GM12873 (cell line): ENCODE data around the gene RFPL2.

ENCODE experiments used
- CTCF ChIP-seq: IDR thresholded peaks from 2 replicates; pipeline ENCODE4 v1.5.1; 2012; ENCODE audit warnings: low read depth, mild to moderate bottlenecking, moderate library complexity, low read length, control low read depth; ENCODE audit not compliant: insufficient read depth; ENCODE audit errors: missing control alignments

The RFPL2 gene

GRCh38 chr22:32237906-32238305, 33.0 kb upstream of the RFPL2 start:
- no peak for TF ChIP-seq CTCF

GRCh38 chr22:32236970-32237369, 32.1 kb upstream of the RFPL2 start:
- TF ChIP-seq CTCF = no peak

- TF ChIP-seq CTCF = no peak
Measured at GRCh38 chr22:32233091-32233490, 28.2 kb upstream of the RFPL2 start.

GRCh38 chr22:32232191-32232830, 27.4 kb upstream of the RFPL2 start:
- no peak for TF ChIP-seq CTCF

GRCh38 chr22:32226326-32227104, 21.6 kb upstream of the RFPL2 start:
- no peak for TF ChIP-seq CTCF

- no peak for TF ChIP-seq CTCF
Measured at GRCh38 chr22:32222991-32223390, 18.1 kb upstream of the RFPL2 start.

GRCh38 chr22:32219026-32219425, 14.2 kb upstream of the RFPL2 start:
- no peak for TF ChIP-seq CTCF
